NOMO-1 treated with dmso at 0.1 percent for 144 hours (cell line): ENCODE results near the gene WT1.
"Not testable (repeated sequence)": the region's sequence is repeated elsewhere in the genome, so short reads cannot be mapped to it uniquely, and the experiment has no call there.

Experiments used
- DNase-seq: peaks from one replicate; lab custom pipeline; 2025; ENCODE audit not compliant: unreplicated experiment; lab: John Stamatoyannopoulos, UW

WT1 gene

GRCh38 chr11:32435511-32435941 lies at the start of gene WT1:
Gene WT1 (minus strand): TSS chr11:32435539.
- DNase-seq = no peak

GRCh38 chr11:32479291-32479690 lies 44.0 kb upstream of the WT1 start:
- DNase-seq = no peak

GRCh38 chr11:32478277-32478731 lies 43.0 kb upstream of the WT1 start:
- no peak for DNase-seq

- DNase-seq = no peak
Observed at GRCh38 chr11:32473282-32473909, 38.1 kb upstream of the WT1 start.

DNA sequence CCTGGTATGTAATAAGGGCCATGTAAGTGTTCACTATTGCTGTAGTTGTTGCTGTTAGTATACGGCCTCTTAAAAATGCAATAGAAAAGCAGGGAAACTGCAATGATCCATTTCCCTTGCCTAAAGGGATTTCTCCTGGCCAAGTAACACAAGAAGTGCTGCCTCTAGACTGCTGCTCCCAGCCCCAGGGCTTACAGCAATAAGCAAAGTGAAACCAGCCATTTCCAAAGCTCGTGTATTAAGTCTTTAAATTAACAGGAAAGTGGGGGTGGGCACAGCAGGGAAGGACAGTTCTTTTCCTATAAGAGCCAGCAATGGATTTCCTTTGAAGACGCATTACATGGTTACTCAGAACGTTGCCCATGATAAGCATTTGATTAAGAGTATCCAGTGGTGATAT lies 36.9 kb upstream of the WT1 start:
- DNase-seq = no peak

- DNase-seq = not testable (repeated sequence)
Observed at GRCh38 chr11:32471544-32471943, 36.2 kb upstream of the WT1 start.

GRCh38 chr11:32469791-32470190 lies 34.5 kb upstream of the WT1 start:
- DNase-seq = no peak

GRCh38 chr11:32466279-32466915 lies 31.1 kb upstream of the WT1 start:
- DNase-seq = peak; percentile 80

DNA sequence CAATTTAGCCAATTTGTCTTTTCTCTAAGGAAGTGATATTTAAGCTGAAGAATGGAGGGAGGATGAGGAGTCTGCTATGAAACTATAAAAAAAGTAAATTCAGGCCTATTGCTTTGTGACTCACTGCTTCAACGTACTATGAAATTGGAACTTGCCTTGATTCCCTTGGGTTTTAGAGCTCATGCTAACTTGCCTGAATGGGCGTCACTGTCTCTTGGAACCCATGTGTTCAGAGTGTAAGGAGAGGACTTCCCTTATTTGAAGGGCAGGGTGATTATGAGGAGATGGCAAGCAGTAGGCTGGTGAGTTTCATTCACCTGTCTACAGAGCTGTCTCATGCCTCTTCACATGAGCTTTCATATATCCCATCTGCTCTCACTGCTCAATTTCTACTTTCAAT lies 28.7 kb upstream of the WT1 start:
- DNase-seq = no peak

DNA sequence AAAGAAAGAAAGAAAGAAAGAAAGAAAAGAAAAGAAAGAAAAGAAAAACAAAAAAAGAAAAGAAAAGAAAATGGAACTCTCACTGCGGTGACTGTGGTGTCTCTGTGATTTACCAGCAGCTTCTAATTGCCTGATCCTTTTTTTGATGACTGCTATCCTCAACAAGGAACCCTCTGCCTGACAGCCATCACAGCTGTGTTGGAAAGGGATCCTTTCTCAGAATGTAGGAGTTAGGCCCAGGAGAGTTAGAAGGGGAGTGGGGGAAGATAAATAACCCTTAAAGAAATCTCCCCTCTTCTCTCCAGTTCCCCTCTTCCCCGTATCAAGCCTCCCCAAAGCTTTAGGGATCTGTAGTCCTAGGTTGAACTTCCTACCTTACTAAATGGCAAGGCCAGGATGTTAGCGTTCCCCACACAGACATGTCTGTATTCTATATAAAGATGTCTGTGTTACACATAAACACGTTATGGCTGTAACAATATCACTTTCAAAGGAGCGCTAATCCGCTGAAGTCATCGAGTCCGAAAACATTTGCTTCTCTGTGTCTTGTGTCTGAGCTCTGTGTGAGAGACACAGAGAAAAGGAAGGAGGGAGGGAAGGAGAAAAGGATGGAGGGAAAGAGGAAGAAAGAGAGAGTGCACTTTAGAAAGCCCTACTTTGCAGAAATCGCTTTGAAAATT lies 26.8 kb upstream of the WT1 start:
- DNase-seq = no peak

GRCh38 chr11:32456864-32457263 lies 21.5 kb upstream of the WT1 start:
- DNase-seq = no peak

DNA sequence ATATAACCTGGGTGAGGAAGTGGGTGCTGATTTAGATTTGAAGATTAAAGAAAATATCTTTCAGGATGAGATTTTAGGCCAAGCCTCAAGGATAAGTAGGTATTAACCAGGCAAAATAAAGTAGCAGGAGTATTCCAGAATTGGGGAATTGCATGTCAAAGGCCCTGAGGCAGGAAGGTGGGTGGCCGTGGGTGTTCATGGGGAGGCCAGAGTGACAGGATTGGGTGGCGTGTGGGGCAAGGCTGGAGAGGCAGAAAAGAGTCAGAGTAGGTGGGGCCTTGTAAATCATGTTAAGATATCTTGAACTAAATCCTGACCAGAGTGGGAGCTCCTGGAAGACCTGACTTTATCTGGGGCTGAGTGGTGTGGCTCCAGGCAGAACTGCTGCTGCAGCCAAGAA lies 19.7 kb upstream of the WT1 start:
- DNase-seq = no peak

DNA sequence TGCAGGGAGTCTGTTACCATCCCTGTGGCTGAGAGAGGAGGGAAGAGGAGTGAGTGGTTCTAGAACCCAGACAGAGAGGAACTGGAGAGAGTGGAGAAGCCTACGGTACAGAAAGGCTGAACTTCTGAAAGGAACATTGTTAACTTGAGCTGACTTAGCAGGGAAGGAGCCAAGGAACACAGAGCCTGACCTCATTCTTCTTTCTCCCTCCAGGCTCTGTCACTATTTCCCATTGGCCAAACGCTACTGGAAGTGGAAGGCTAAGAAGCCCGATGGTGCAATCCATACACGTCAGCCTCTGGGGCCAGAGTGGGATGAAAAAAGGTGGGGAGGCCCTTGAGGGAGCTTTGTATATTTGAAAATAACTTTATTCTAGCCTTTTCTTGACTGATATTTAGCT lies 16.5 kb upstream of the WT1 start:
- no peak for DNase-seq

- DNase-seq = no peak
Observed at GRCh38 chr11:32450372-32450771, 15.0 kb upstream of the WT1 start.

GRCh38 chr11:32448232-32448631 lies 12.9 kb upstream of the WT1 start:
- DNase-seq = no peak

GRCh38 chr11:32447252-32447651 lies 11.9 kb upstream of the WT1 start:
- no peak for DNase-seq

- no peak for DNase-seq
Observed at GRCh38 chr11:32446227-32446626, 10.9 kb upstream of the WT1 start.

GRCh38 chr11:32444186-32444585 lies 8.8 kb upstream of the WT1 start:
- no peak for DNase-seq

- no peak for DNase-seq
Observed at GRCh38 chr11:32440916-32441315, 5.6 kb upstream of the WT1 start.

GRCh38 chr11:32440312-32440908 lies 5.1 kb upstream of the WT1 start:
- DNase-seq = no peak

GRCh38 chr11:32439501-32440210 lies 4.3 kb upstream of the WT1 start:
- DNase-seq = no peak
